Measurements from ENCODE around the gene TMEM101. TPM values are rescaled to one million over a fixed set of nuclear protein-coding genes. Genes with fewer than 3 reads are reported as not detected.
"Not testable (repeated sequence)": the region's sequence is repeated elsewhere in the genome, so short reads cannot be mapped to it uniquely, and the experiment has no call there.

Gene TMEM101
- polyA plus RNA-seq, 1 donor (not counting 4 experiments of a cell fraction or from before 2014, with no cell fraction given) = 20.1 TPM

DNA sequence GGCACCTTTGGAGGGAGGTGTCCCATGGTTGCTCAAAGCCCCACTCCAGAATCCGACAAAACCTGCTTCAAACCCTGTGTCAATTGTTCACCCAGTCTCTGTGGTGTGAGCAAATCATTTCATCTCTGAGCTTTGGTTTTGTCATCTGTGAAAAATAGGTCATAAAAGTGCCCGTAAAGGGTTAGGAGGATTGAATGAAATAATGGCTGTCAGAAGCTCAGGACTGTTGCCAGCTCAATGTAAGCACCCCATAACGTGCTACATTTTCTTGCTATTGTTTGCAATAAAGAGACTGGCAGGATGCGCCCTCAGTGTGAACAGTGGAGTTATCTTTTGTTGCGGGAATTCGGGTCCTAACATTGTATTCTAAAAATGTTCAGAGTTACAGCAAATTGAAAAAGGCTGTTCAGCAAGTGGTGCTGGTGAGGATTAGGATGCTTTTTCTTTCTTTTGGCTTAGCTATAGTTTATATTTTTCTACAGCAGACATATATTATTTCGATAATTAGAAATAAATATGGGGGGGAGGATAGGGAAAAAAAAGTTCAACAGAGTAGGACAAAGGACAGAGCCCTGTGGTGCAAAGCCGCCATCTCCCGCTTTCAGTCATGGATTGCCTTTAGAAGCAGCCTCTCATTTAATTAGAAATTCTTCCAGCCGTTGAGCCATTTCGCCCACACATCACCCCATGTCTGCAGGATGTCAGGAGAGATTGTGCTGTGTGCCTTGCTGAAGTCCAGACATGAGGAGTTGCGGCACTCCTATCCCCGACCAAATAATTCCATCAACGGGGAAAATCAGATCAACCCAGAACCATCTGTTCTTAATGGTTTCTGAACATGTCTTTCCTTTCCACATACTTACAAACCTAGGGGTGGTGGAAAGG is 40.1 kb downstream of the TMEM101 start:
- H2AFZ ChIP-seq (ENCODE audit: control insufficient read depth, low read length) = no peak overlapping the region
- no peak overlapping the region for H3K27ac ChIP-seq (ENCODE audit: control insufficient read depth, insufficient read depth, low read length)
- H4K20me1 ChIP-seq (ENCODE audit: control insufficient read depth, extremely low read depth, insufficient read depth, low read length) = no peaks in the 10 kb centered on the region
- H3K9me3 ChIP-seq (ENCODE audit: control insufficient read depth, low read depth, low read length) = no peaks in the 10 kb centered on the region
- no peak for FAIRE-seq
- no peaks in the 10 kb centered on the region for H3K36me3 ChIP-seq (ENCODE audit: control insufficient read depth in 2 of 2, extremely low read depth in 1 of 2, insufficient read depth in 2 of 2, low read length in 2 of 2)
- H3K9ac ChIP-seq (ENCODE audit: control insufficient read depth, extremely low read depth, insufficient read depth, low read length) = no peak overlapping the region
- H3K27me3 ChIP-seq (ENCODE audit: control insufficient read depth, extremely low read depth, insufficient read depth, low read length) = peaks cover 28% of the 10 kb centered on the region
- TF ChIP-seq EZH2 (IDR thresholded peaks at IDR 0.05; ENCODE audit: low read length) = no peak
- TF ChIP-seq, protein P1, sequence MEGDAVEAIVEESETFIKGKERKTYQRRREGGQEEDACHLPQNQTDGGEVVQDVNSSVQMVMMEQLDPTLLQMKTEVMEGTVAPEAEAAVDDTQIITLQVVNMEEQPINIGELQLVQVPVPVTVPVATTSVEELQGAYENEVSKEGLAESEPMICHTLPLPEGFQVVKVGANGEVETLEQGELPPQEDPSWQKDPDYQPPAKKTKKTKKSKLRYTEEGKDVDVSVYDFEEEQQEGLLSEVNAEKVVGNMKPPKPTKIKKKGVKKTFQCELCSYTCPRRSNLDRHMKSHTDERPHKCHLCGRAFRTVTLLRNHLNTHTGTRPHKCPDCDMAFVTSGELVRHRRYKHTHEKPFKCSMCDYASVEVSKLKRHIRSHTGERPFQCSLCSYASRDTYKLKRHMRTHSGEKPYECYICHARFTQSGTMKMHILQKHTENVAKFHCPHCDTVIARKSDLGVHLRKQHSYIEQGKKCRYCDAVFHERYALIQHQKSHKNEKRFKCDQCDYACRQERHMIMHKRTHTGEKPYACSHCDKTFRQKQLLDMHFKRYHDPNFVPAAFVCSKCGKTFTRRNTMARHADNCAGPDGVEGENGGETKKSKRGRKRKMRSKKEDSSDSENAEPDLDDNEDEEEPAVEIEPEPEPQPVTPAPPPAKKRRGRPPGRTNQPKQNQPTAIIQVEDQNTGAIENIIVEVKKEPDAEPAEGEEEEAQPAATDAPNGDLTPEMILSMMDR (optimal IDR thresholded peaks at IDR 0.05 in 1 of 3, IDR thresholded peaks at IDR 0.05 in 1 of 3, conservative IDR thresholded peaks at IDR 0.05 in 1 of 3; ENCODE audit: extremely low read depth in 1 of 3, insufficient read depth in 2 of 3, low read length in 3 of 3) = no peak
- H3K4me1 ChIP-seq (ENCODE audit: control insufficient read depth, extremely low read depth, insufficient read depth, low read length) = no peaks in the 10 kb centered on the region
- no peaks in the 10 kb centered on the region for H3K9me1 ChIP-seq (ENCODE audit: control insufficient read depth, extremely low read depth, insufficient read depth, low read length)
- no peaks in the 10 kb centered on the region for H3K79me2 ChIP-seq (ENCODE audit: control insufficient read depth, insufficient read depth, low read length)
- dilution Hi-C loops (cut with MboI; ENCODE audit: extremely low pct_ligation_motif_present, low sequenced_read_pairs) = no loop called here
- no peak overlapping the region for H3K4me2 ChIP-seq (ENCODE audit: control insufficient read depth, extremely low read depth, insufficient read depth, low read depth, low read length)
- no peak for DNase-seq (ENCODE audit: low read depth, low spot score)
- no peak overlapping the region for H3K4me3 ChIP-seq (ENCODE audit: control insufficient read depth in 2 of 3, extremely low read depth in 1 of 3, insufficient read depth in 2 of 3, low read depth in 1 of 3, low read length in 3 of 3)

DNA sequence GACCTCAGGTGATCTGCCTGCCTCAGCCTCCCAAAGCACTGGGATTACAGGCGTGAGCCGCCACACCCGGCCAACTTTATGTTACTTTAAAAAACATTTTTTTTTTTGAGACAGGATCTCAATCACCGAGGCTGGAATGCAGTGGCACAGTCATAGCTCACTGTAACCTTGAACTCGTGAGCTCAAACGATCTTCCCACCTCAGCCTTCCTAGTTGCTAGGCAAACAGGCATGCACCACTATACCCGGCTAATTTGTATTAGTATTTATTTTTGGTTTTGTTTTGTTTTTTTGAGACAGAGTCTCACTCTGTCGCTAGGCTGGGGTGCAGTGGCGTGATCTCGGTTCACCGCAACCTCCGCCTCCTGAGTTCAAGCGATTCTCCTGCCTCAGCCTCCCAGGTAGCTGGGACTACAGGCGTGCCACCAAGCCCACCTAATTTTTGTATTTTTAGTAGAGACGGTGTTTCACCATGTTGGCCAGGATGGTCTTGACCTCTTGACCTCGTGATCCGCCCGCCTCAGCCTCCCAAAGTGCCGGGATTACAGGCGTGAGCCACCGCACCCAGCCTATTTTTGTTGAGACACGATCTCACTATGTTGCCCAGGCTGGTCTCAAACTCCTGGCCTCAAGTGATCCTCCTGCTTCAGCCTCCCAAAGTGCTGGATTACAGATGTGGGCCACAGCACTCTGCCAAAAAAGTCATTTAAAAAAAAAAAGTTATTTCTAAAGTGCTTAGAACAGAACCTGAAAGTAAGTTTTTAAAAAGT is 42.1 kb downstream of the TMEM101 start:
- H3K27ac ChIP-seq (ENCODE audit: control insufficient read depth, insufficient read depth, low read length); H4K20me1 ChIP-seq (ENCODE audit: control insufficient read depth, extremely low read depth, insufficient read depth, low read length); H3K79me2 ChIP-seq (ENCODE audit: control insufficient read depth, insufficient read depth, low read length); H3K9ac ChIP-seq (ENCODE audit: control insufficient read depth, extremely low read depth, insufficient read depth, low read length); H3K4me3 ChIP-seq (ENCODE audit: control insufficient read depth in 2 of 3, extremely low read depth in 1 of 3, insufficient read depth in 2 of 3, low read depth in 1 of 3, low read length in 3 of 3); FAIRE-seq; H3K9me1 ChIP-seq (ENCODE audit: control insufficient read depth, extremely low read depth, insufficient read depth, low read length); H3K36me3 ChIP-seq (ENCODE audit: control insufficient read depth in 2 of 2, extremely low read depth in 1 of 2, insufficient read depth in 2 of 2, low read length in 2 of 2); H3K4me1 ChIP-seq (ENCODE audit: control insufficient read depth, extremely low read depth, insufficient read depth, low read length); H3K4me2 ChIP-seq (ENCODE audit: control insufficient read depth, extremely low read depth, insufficient read depth, low read depth, low read length); DNase-seq (ENCODE audit: low read depth, low spot score); H3K9me3 ChIP-seq (ENCODE audit: control insufficient read depth, low read depth, low read length); dilution Hi-C loops (cut with MboI; ENCODE audit: extremely low pct_ligation_motif_present, low sequenced_read_pairs); H2AFZ ChIP-seq (ENCODE audit: control insufficient read depth, low read length): not testable (repeated sequence)
- peaks cover 12% of the 10 kb centered on the region for H3K27me3 ChIP-seq (ENCODE audit: control insufficient read depth, extremely low read depth, insufficient read depth, low read length)

DNA sequence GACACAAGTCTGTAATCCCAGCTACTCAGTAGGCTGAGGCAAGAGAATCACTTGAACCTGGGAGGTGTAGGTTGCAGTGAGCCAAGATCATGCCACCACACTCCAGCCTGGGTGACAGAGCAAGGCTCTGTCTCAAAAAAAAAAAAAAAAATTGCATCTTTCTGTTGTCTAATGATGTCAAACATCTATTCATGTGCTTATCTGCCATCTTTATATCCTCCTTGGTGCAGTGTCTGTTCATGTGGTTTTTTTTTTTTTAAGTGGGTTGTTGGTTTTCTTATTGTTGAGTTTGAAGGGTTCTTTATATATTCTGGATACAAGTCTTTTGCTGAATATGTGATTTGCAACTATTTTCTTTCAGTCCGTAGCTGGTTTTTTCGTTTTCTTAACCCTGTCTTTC is 43.3 kb downstream of the TMEM101 start:
- H3K4me2 ChIP-seq (ENCODE audit: control insufficient read depth, extremely low read depth, insufficient read depth, low read depth, low read length); H3K36me3 ChIP-seq (ENCODE audit: control insufficient read depth in 2 of 2, extremely low read depth in 1 of 2, insufficient read depth in 2 of 2, low read length in 2 of 2); H3K9ac ChIP-seq (ENCODE audit: control insufficient read depth, extremely low read depth, insufficient read depth, low read length); H3K4me3 ChIP-seq (ENCODE audit: control insufficient read depth in 2 of 3, extremely low read depth in 1 of 3, insufficient read depth in 2 of 3, low read depth in 1 of 3, low read length in 3 of 3); H3K4me1 ChIP-seq (ENCODE audit: control insufficient read depth, extremely low read depth, insufficient read depth, low read length); FAIRE-seq; H3K9me3 ChIP-seq (ENCODE audit: control insufficient read depth, low read depth, low read length); DNase-seq (ENCODE audit: low read depth, low spot score); H2AFZ ChIP-seq (ENCODE audit: control insufficient read depth, low read length); H3K9me1 ChIP-seq (ENCODE audit: control insufficient read depth, extremely low read depth, insufficient read depth, low read length); H4K20me1 ChIP-seq (ENCODE audit: control insufficient read depth, extremely low read depth, insufficient read depth, low read length); H3K27ac ChIP-seq (ENCODE audit: control insufficient read depth, insufficient read depth, low read length); H3K27me3 ChIP-seq (ENCODE audit: control insufficient read depth, extremely low read depth, insufficient read depth, low read length); H3K79me2 ChIP-seq (ENCODE audit: control insufficient read depth, insufficient read depth, low read length); dilution Hi-C loops (cut with MboI; ENCODE audit: extremely low pct_ligation_motif_present, low sequenced_read_pairs): not testable (repeated sequence)
